GDM1 (cell line): ENCODE measurements around the gene ERI3.
A peak's percentile ranks its signal among the peaks of the same experiment; 100 is the strongest.
"Not testable (repeated sequence)": the region's sequence is repeated elsewhere in the genome, so short reads cannot be mapped to it uniquely, and the experiment has no call there.

ENCODE experiments used
- DNase-seq: peaks from one replicate; lab custom pipeline; 2025; lab: John Stamatoyannopoulos, UW

The ERI3 gene

DNA sequence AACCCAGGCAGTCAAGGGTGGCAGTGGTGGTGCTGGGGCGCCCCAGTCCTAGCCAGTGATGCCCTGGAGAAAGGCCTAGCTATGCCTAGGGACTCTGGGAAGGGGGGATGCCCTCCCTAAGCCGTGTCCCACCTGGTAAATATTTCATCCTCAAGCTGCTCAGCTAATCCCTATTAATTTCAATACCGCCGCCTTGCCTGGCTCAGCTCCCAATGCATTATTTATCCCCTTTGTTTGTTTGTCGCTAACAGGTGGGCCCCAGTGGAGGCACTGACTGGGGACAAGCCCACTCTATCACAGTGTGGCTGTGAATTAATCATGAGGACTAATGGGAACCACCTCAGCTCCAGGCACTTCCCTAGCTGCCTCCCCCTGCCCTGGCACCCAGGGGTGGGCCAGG, 119.2 kb downstream of the ERI3 start:
- no peak for DNase-seq

DNA sequence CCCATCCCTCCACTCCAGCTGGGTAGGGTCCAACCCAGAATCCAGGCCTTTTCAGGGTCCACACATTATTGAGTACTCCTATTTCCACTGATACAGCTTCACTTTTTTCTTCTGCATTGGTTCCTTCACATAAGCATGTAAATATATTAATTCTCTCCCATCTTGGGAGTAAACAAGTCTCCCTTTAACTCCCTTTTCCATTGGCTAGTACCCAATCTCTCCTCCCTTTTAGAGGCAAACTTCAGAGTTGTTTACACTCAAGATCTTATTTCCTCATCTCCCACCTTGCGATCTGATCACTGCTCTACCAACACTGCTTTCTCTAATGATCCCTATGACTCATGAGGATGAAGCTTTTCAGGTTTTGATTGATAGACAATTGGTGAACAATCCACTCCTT, 121.5 kb downstream of the ERI3 start:
- DNase-seq, result no peak

DNA sequence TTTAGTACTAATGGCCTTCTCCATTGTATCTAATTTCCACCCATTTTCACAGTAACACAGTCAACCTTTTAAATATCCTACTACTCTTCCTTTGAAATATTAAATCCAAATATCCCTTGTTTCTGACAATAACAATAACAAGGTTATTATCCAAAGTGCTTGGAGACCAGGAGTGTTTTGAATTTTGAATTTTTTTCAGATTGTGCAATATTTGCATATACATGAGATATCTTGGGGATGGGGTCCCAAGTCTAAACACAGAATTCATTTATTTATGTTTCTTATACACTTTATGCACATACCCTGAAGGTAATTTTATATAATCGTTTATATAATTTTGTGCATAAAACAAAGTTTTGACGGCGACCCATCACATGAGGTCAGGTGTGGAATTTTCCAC, 124.3 kb downstream of the ERI3 start:
- DNase-seq, result no peak

GRCh38 chr1:44229435-44230167, 125.5 kb downstream of the ERI3 start:
- no peak for DNase-seq

- DNase-seq, result no peak
Observed at GRCh38 chr1:44228218-44228617, 126.8 kb downstream of the ERI3 start.

DNA sequence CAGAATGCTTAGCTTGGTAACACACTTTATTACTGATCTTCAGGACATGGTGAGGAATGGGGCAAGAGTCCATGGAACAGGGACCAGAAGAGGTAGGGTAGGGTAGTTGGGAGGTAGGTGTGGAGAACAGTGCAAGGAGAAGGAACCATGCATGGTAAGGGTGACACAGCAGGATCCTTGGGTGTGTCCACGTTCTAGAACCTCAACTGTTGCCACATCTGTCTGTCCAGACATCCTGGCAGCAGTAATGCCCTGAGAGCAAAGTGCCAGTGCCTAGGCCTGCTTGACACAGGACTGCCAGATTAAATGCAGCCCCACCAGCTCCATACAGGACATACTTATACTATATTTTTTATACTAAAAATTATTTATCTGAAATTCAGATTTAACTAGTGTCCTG, 127.8 kb downstream of the ERI3 start:
- DNase-seq, result no peak

GRCh38 chr1:44225761-44226160, 129.3 kb downstream of the ERI3 start:
- no peak for DNase-seq

- no peak for DNase-seq
Observed at GRCh38 chr1:44223187-44223610, 131.9 kb downstream of the ERI3 start.

DNA sequence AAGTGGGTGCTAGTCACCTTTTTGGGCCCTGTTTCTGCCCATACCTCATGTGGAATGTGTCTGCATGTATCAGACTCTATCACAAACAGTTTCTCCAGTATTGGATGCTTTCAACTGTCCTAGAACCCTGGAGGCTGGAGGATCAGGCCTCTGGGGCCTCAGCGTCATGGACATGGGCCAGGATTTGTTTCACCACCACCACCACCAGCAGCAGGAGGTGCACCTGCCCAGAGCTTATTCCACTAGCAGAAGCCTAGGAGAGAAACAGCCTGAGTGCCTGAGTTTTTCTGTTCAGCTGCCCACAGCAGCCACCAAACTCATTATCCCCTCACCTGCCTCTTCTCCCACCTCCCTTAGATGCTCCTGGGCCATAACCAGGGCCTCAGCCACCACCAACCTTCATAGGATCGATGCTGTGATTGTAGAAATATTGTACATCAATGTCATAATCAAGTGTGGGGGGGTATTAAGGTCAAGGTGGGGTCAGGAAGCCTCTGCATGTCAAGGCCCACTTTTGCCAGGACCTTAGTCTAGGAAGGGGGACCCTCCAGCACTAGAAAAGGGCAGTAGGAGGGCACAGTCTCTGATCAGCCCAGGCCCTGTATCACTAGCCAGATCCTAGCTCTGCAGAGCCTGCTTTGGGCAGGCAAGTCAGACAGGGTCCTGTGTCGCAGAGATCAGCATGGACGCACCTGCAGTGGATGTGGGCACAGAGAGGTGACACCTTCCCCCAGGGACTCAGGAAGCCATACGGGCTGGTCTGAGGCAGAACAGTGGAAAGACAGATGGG, 132.5 kb downstream of the ERI3 start:
- DNase-seq, result no peak

GRCh38 chr1:44221769-44222168, 133.3 kb downstream of the ERI3 start:
- DNase-seq, result no peak

DNA sequence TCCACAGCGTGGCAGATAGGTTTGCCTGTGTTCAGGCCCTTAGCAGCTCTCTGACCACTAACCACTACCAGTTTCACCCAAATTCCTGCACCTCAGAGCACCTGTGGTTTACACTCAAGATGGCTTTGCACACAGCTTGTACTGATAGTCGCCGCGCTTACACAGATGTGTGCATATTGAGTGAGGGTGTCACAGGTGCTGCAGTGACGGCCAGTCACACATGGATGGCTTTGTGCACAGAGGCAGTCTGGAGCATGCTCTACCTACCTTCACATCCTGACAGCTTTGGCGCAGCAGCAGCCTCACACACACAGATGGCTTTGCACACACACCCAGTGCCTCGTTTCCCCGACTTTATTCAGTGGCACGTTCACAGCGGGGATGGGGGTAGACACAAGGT, 134.3 kb downstream of the ERI3 start:
- no peak for DNase-seq

DNA sequence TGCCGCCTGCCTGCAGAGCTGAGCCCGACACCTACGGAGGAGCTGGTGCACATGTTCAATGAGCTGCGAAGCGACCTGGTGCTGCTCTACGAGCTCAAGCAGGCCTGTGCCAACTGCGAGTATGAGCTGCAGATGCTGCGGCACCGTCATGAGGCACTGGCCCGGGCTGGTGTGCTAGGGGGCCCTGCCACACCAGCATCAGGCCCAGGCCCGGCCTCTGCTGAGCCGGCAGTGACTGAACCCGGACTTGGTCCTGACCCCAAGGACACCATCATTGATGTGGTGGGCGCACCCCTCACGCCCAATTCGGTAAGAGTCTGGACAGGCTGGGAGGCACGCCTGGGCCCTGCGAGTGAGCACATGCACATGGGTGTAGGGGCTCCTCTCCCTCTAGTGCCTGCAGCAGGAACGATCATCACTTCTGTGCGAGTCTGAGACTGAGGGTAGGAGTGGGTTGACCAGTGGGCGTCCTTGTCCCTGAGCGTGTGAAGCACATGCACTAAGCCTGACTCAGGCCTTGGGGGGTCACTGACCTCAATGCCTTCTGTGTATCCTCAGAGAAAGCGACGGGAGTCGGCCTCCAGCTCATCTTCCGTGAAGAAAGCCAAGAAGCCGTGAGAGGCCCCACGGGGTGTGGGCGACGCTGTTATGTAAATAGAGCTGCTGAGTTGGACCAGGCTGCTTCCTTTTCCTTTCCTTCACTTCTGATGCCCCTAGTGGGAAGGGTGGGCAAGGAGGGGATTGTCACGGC, 134.9 kb downstream of the ERI3 start:
- no peak for DNase-seq

DNA sequence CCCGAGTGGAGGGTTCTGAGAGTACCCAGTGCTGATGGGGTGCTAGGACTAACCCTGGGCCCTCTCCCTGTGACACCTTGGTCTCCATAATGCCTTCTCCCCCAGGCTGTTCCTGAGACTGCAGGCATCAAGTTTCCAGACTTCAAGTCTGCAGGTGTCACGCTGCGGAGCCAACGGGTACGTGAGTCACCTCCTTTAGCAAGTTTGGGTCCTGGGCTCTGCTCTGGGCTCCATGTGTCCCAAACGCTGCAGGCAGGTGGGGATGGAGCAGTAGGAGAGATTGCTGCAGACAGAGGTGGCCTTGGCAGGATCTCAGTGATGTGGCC, 135.8 kb downstream of the ERI3 start:
- no peak for DNase-seq

DNA sequence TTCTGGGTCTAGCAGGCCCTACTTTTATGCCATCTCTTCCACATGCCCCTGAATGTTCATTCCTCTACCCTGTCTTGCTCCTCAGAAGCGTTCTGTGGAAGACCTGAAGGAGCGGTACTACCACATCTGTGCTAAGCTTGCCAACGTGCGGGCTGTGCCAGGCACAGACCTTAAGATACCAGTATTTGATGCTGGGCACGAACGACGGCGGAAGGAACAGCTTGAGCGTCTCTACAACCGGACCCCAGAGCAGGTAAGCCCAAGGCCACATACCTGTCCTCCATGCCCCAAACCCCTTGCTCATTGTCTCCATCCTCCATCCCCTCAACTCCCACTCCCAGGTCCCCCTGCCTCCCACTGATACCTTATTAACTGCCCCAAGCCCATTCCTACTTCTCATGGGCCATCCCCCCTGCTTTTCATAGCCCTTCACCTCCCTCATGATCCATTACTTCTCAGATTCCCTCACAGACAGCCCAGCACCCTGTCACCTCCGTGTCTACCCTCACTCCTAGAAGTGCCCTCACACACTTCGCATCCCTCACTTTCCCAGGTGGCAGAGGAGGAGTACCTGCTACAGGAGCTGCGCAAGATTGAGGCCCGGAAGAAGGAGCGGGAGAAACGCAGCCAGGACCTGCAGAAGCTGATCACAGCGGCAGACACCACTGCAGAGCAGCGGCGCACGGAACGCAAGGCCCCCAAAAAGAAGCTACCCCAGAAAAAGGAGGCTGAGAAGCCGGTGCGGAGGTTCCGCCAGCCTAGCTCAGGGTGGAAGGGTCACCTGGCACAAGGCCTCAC, 136.4 kb downstream of the ERI3 start:
- no peak for DNase-seq

GRCh38 chr1:44217809-44218410, 137.1 kb downstream of the ERI3 start:
- peak; percentile 46 for DNase-seq

GRCh38 chr1:44213222-44214112, 141.6 kb downstream of the ERI3 start, which contains the start of gene DMAP1:
DMAP1 (plus strand) TSS chr1:44213471; CDS start chr1:44213754, 283 bp downstream.
- DNase-seq, result peak; percentile 64

DNA sequence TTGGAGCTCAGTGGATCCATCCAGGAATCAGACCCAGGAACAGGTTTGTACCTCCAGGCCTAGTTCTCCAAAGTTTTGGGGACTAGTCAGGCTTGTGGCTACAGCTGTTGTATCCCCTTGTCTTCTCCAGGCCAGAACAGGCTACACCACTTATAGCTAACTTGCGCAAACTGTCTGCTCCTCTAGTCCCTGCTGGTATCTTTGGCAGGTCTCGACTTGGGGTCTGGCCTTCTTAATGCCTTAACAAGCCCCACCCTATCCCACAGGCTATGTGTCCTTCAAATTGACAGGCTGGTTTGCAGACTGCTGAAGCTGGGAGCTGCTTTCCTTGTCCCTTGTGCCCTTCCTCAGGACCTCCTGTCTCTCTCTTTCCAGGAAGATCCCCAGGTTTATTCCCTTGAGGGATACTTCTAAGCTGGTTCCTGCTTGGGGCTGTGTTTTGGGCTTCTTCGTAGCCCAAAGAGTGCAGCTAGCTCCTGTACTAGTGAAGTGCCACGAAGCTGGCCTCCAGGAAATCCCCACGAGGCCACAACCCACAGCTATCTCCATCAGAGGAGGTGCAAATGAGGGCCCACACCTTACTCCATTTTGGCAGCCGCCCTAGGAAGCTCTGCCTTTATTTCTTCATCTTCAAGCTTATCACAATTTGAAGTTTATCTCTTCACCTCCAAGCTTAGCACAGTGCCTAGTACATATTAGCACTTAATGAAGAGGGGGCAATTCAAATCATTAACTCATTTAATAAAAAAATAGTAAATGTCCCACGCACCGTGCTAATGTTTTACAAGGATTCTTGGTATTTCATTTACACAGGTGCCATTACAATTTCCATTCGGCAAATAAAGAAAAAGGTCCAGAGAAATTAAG, 142.5 kb downstream of the ERI3 start:
- no peak for DNase-seq

DNA sequence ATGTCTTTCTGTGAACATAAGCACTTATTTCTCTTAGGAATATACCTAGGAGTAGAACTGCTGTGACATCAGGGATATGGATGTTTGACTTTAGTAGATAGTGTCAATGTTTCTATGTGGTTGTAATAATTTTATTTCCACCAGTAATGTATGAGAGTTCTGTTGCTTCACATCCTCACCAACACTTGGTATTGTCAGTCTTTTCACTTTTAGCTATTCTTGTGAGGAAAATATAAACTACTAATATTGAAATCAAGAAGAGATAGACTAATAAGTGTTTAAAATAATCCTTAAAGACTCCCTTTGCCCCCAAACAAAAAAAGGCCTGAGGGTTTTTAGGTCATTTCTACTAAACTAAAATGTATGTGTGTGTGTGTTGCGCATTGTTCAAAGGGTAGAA, 144.5 kb downstream of the ERI3 start:
- no peak for DNase-seq

DNA sequence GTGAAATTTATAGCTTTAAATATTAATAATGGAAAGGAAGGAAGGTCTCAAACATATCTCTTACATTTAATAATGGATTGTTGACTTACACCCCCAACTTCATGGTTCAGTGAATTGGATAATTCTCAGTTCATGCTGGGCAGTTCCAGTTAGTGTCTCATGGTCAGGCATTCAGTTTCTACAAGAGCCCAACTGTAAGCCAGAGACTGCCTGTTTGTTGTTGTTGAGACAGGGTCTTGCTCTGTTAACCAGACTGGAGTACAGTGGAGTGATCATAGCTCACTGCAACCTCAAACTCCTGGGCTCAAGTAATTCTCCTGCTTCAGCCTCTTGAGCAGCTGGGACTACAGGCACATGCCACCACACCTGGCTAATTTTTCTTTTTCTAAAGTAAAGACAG, 146.8 kb downstream of the ERI3 start:
- no peak for DNase-seq

- DNase-seq, result not testable (repeated sequence)
Observed at GRCh38 chr1:44206545-44206944, 148.5 kb downstream of the ERI3 start.
